IMR-90 (cell line): ENCODE measurements around the gene PTH2. TPM values are rescaled to one million over a fixed set of nuclear protein-coding genes. Genes with fewer than 3 reads are reported as not detected.

ENCODE experiments used
- ATAC-seq: fragments of 200-7000 bp; cut with Tn5 transposase; 2 replicates; pipeline ENCODE4 v1.9.1; 2020; ENCODE audit warnings: low read depth, mild to moderate bottlenecking, moderate library complexity
- BruUV-seq: library from RNA; stranded (reverse); fragments of 400-500 nt; replicated peaks from 2 replicates; lab custom pipeline; 2021; lab: Mats Ljungman, UMichigan
- CTCF ChIA-PET: fragments of 300-600 bp; formaldehyde crosslinking; extraction: SDS; loops from one replicate; lab custom pipeline; 2021; ENCODE audit warnings: antibody characterized with exemption; lab: Yijun Ruan, JAX
- POLR2A ChIA-PET: fragments of 300-600 bp; sonication (Branson Sonifier 250); formaldehyde crosslinking; loops from one replicate; lab custom pipeline; 2022; ENCODE audit warnings: antibody characterized with exemption; ENCODE audit not compliant: unreplicated experiment; lab: Charles Lee
- DNase-seq: peaks from one replicate; pipeline ENCODE4 v3.0.0; 2013
- H2AFZ ChIP-seq: replicated peaks from 2 replicates; pipeline ENCODE3; 2013; ENCODE audit warnings: low read length, mild to moderate bottlenecking; ENCODE audit not compliant: poor library complexity
- H2AK5ac ChIP-seq: 2 replicates; pipeline ENCODE4 v1.6.1; 2013; ENCODE audit warnings: low read depth, low read length, inconsistent platforms
- H2AK9ac ChIP-seq: replicated peaks from 2 replicates; pipeline ENCODE3; 2013; ENCODE audit warnings: mild to moderate bottlenecking, low read depth, low read length, moderate library complexity; ENCODE audit not compliant: poor library complexity
- H2BK120ac ChIP-seq: 2 replicates; pipeline ENCODE4 v1.6.1; 2013; ENCODE audit warnings: low read depth, low read length, inconsistent platforms
- H2BK15ac ChIP-seq: 3 replicates; pipeline ENCODE4 v1.6.1; 2013; ENCODE audit warnings: low read depth, low read length, inconsistent platforms
- H2BK20ac ChIP-seq: 2 replicates; pipeline ENCODE4 v1.6.1; 2013; ENCODE audit warnings: low read depth, mild to moderate bottlenecking, inconsistent platforms, low read length, moderate library complexity
- H2BK5ac ChIP-seq: 2 replicates; pipeline ENCODE4 v1.6.1; 2013; ENCODE audit warnings: mild to moderate bottlenecking, low read depth, low read length, inconsistent platforms; ENCODE audit not compliant: poor library complexity, severe bottlenecking
- H3K14ac ChIP-seq: replicated peaks from 2 replicates; pipeline ENCODE4 v1.6.1; 2013; ENCODE audit warnings: low read depth, low read length, inconsistent platforms
- H3K18ac ChIP-seq: 2 replicates; pipeline ENCODE4 v1.6.1; 2013; ENCODE audit warnings: low read depth, low read length, control low read depth
- H3K23ac ChIP-seq: 2 replicates; pipeline ENCODE4 v1.6.1; 2013; ENCODE audit warnings: low read depth, low read length, inconsistent platforms
- H3K27ac ChIP-seq: 2 replicates; pipeline ENCODE4 v1.5.1; 2013; ENCODE audit warnings: mild to moderate bottlenecking, control low read depth, low read length; ENCODE audit not compliant: insufficient read depth
- H3K27me3 ChIP-seq: 2 replicates; pipeline ENCODE4 v1.6.1; 2013; ENCODE audit warnings: low read length; ENCODE audit not compliant: control insufficient read depth, insufficient read depth
- H3K36me3 ChIP-seq: 2 replicates; pipeline ENCODE4 v1.6.1; 2013; ENCODE audit warnings: low read length, mixed read lengths; ENCODE audit not compliant: control insufficient read depth, insufficient read depth
- H3K4ac ChIP-seq: 2 replicates; pipeline ENCODE4 v1.6.1; 2013; ENCODE audit warnings: low read depth, low read length, inconsistent platforms
- H3K4me1 ChIP-seq: 2 replicates; pipeline ENCODE4 v1.6.1; 2013; ENCODE audit warnings: low read length, mixed read lengths; ENCODE audit not compliant: control insufficient read depth, insufficient read depth
- H3K4me2 ChIP-seq: 2 replicates; pipeline ENCODE4 v1.6.1; 2013; ENCODE audit warnings: low read depth, mild to moderate bottlenecking, control low read depth, low read length, moderate library complexity
- H3K4me3 ChIP-seq: 2 replicates; pipeline ENCODE4 v1.5.1; 2013; ENCODE audit warnings: low read depth, mild to moderate bottlenecking, control low read depth, low read length, moderate library complexity; ENCODE audit not compliant: insufficient read depth
- H3K56ac ChIP-seq: 2 replicates; pipeline ENCODE4 v1.6.1; 2013; ENCODE audit warnings: low read length, inconsistent platforms; ENCODE audit not compliant: insufficient read depth; ENCODE audit errors: extremely low read depth
- H3K79me1 ChIP-seq, 2 experiments: 2 replicates each; pipeline ENCODE4 v1.6.1; 2013; ENCODE audit warnings: low read length in 2 of 2, inconsistent platforms in 1 of 2, low read depth in 1 of 2
- H3K9ac ChIP-seq: 2 replicates; pipeline ENCODE4 v1.6.1; 2013; ENCODE audit warnings: low read depth, low read length, control low read depth
- H3K9me1 ChIP-seq: 2 replicates; pipeline ENCODE4 v1.6.1; 2013; ENCODE audit warnings: low read length, inconsistent platforms; ENCODE audit not compliant: insufficient read depth
- H3K9me3 ChIP-seq: 2 replicates; pipeline ENCODE4 v1.6.1; 2013; ENCODE audit warnings: low read length; ENCODE audit not compliant: control insufficient read depth, insufficient read depth
- H4K20me1 ChIP-seq: 2 replicates; pipeline ENCODE4 v1.6.1; 2013; ENCODE audit warnings: low read length, inconsistent platforms; ENCODE audit not compliant: insufficient read depth
- H4K5ac ChIP-seq: 2 replicates; pipeline ENCODE4 v1.6.1; 2013; ENCODE audit warnings: mild to moderate bottlenecking, low read depth, low read length, control low read depth
- H4K8ac ChIP-seq, 2 experiments: 2 replicates each; pipeline ENCODE4 v1.6.1; 2013; ENCODE audit warnings: low read depth in 2 of 2, low read length in 2 of 2, control low read depth in 1 of 2, inconsistent platforms in 1 of 2
- H4K91ac ChIP-seq: 2 replicates; pipeline ENCODE4 v1.6.1; 2013; ENCODE audit warnings: low read depth, low read length, inconsistent platforms; ENCODE audit not compliant: insufficient read depth
- BHLHE40 ChIP-seq: fragments of 150-350 bp; IDR thresholded peaks from 2 replicates; pipeline ENCODE4 v1.6.1; 2016; ENCODE audit warnings: mild to moderate bottlenecking, low read depth, low read length
- CEBPB ChIP-seq: IDR thresholded peaks from 2 replicates; pipeline ENCODE4 v1.6.1; 2012; ENCODE audit warnings: low read depth, low read length, improper control_type of control experiment
- CHD1 ChIP-seq: IDR thresholded peaks from 2 replicates; pipeline ENCODE4 v1.6.1; 2012; ENCODE audit warnings: low read depth, low read length, improper control_type of control experiment
- CTCF ChIP-seq: conservative IDR thresholded peaks from 2 replicates; pipeline ENCODE4 v1.5.1; 2012; ENCODE audit warnings: mild to moderate bottlenecking, low read depth, low read length, improper control_type of control experiment
- ELK1 ChIP-seq: fragments of 150-350 bp; IDR thresholded peaks from 2 replicates; pipeline ENCODE4 v1.6.1; 2016; ENCODE audit warnings: low read depth, mild to moderate bottlenecking, low read length, moderate library complexity, borderline replicate concordance
- FOS ChIP-seq: fragments of 150-350 bp; IDR thresholded peaks from 2 replicates; pipeline ENCODE4 v1.6.1; 2016; ENCODE audit warnings: low read depth, low read length
- MAFK ChIP-seq: IDR thresholded peaks from 2 replicates; pipeline ENCODE4 v1.6.1; 2012; ENCODE audit warnings: low read depth, low read length, improper control_type of control experiment
- MAZ ChIP-seq: IDR thresholded peaks from 2 replicates; pipeline ENCODE4 v1.6.1; 2012; ENCODE audit warnings: low read depth, mild to moderate bottlenecking, low read length, improper control_type of control experiment, moderate library complexity, borderline replicate concordance
- NFE2L2 ChIP-seq: fragments of 150-350 bp; IDR thresholded peaks from 2 replicates; pipeline ENCODE4 v1.6.1; 2016; ENCODE audit warnings: low read depth, mild to moderate bottlenecking, low read length
- RAD21 ChIP-seq: IDR thresholded peaks from 2 replicates; pipeline ENCODE4 v1.6.1; 2012; ENCODE audit warnings: low read length, improper control_type of control experiment
- RCOR1 ChIP-seq: IDR thresholded peaks from 2 replicates; pipeline ENCODE4 v1.6.1; 2012; ENCODE audit warnings: mild to moderate bottlenecking, low read length, improper control_type of control experiment; ENCODE audit not compliant: insufficient replicate concordance
- RFX5 ChIP-seq: IDR thresholded peaks from 2 replicates; pipeline ENCODE4 v1.8.0; 2012; ENCODE audit warnings: low read depth, mild to moderate bottlenecking, low read length, moderate library complexity
- SMC3 ChIP-seq: fragments of 150-350 bp; IDR thresholded peaks from 2 replicates; pipeline ENCODE4 v1.6.1; 2016; ENCODE audit warnings: low read depth, mild to moderate bottlenecking, antibody characterized with exemption, low read length, moderate library complexity
- WGBS, 2 experiments: methylation state at CpG; one replicate each; pipeline versions ENCODE4 v1.1.5 to v1.1.7; 2013; ENCODE audit warnings: missing lambda C conversion rate in 2 of 2; ENCODE audit not compliant: insufficient read length in 1 of 2; ENCODE audit errors: extremely low coverage in 2 of 2; 5-methylcytosine and 5-hydroxymethylcytosine counted together
- dilution Hi-C: fragments of 300-500 bp; cut with HindIII; formaldehyde crosslinking; loops from one replicate; pipeline ENCODE4 v1.14.3; 2018; ENCODE audit warnings: low sequenced_read_pairs; ENCODE audit not compliant: unreplicated experiment
- in situ Hi-C: fragments of 300-500 bp; cut with MboI; formaldehyde crosslinking; loops from 3 replicates; pipeline ENCODE4 v1.14.3; 2019; ENCODE audit warnings: low sequenced_read_pairs, inconsistent platforms, mixed read lengths
- intact Hi-C: fragments of 100-400 bp; cut with micrococcal nuclease; formaldehyde crosslinking; loops from 2 replicates; pipeline ENCODE4 v1.10.0; 2022
- polyA plus RNA-seq, 3 experiments: library from polyadenylated mRNA; depleted of rRNA; stranded (reverse); fragments of >200 nt; gene quantifications; 2 replicates each; pipeline ENCODE4 v1.2.3, GENCODE V29; 2012; ENCODE audit warnings: low replicate concordance in 1 of 3
- total RNA-seq: library from RNA; depleted of rRNA; stranded (reverse); fragments of >200 nt; gene quantifications from 2 replicates; pipeline ENCODE4 v1.2.3, GENCODE V29; 2012

Gene PTH2
- total and polyA plus RNA-seq, 2 of the 4 experiments (the other 2 are of a cell fraction): not detected

GRCh38 chr19:49442771-49443365, 19.6 kb upstream of the PTH2 start (continued):
- no peak for TF ChIP-seq CEBPB
- TF ChIP-seq SMC3: no peak
- TF ChIP-seq CHD1: no peak
- TF ChIP-seq MAZ: no peak; the same call in 1 of the 2 replicates
- TF ChIP-seq RFX5: no peak
- no peak for TF ChIP-seq MAFK

- Histone ChIP-seq H2BK5ac (no peak overlapping the region), H3K18ac (no peak overlapping the region), H3K79me1 (no peaks in the 10 kb centered on the region), H2AK9ac (no peak overlapping the region), H3K27me3 (peaks cover 49% of the 10 kb centered on the region), H2AFZ (peak overlapping the region; percentile 87), H3K4me1 (no peaks in the 10 kb centered on the region), H2BK20ac (no peak overlapping the region), H3K27ac (no peak overlapping the region), H4K91ac (no peak overlapping the region), H3K4me3 (no peak overlapping the region; the same call in none of the 2 replicates), H3K36me3 (peaks cover 4% of the 10 kb centered on the region; the same call in 1 of the 2 replicates), H3K23ac (no peak overlapping the region), H3K9ac (no peak overlapping the region), H4K8ac (no peak overlapping the region), H2BK15ac (no peak overlapping the region; the same call in 2 of the 3 replicates), H3K4ac (no peak overlapping the region), H4K5ac (no peak overlapping the region), H3K56ac (no peak overlapping the region), H4K20me1 (peaks cover 3% of the 10 kb centered on the region; the same call in 1 of the 2 replicates), H3K9me3 (no peaks in the 10 kb centered on the region), H2BK120ac (no peak overlapping the region), H3K4me2 (peak overlapping the region; percentile 34), H3K14ac (no peak overlapping the region), H2AK5ac (no peak overlapping the region), H3K9me1 (peaks cover 3% of the 10 kb centered on the region; the same call in 1 of the 2 replicates)
- POLR2A ChIA-PET: no interaction called here
- in situ Hi-C loops (loop anchor here (10.0 kb wide), 1 partner anchor 48 kb away; no protein-coding TSS in a partner anchor), dilution Hi-C loops (no loop called here), intact Hi-C loops (no loop called here)
- DNase-seq (no peak), ATAC-seq (no peak)
- 8% methylated on average over 6 of the region's 11 CpGs; no CpG with 5 or more reads in 1 of the 2 experiments for WGBS, 2 experiments
- no TSS peak for BruUV-seq
- CTCF ChIA-PET: interaction anchor here (0.6 kb wide), 1 partner anchor 177 kb away, joined by 3 read pairs; no protein-coding TSS in a partner anchor
- TF ChIP-seq RAD21 (no peak), NFE2L2 (no peak), RFX5 (no peak), SMC3 (no peak), RCOR1 (no peak), FOS (no peak), MAFK (no peak), CTCF (no peak), CEBPB (no peak), ELK1 (no peak), CHD1 (no peak), BHLHE40 (no peak)
Measured at GRCh38 chr19:49442354-49442753, 19.1 kb upstream of the PTH2 start.
